ENCODE measurements around the gene AMBN. TPM values are rescaled to one million over a fixed set of nuclear protein-coding genes. Genes with fewer than 3 reads are reported as not detected.

The AMBN gene
- polyA plus RNA-seq, 3 donors, result not detected

DNA sequence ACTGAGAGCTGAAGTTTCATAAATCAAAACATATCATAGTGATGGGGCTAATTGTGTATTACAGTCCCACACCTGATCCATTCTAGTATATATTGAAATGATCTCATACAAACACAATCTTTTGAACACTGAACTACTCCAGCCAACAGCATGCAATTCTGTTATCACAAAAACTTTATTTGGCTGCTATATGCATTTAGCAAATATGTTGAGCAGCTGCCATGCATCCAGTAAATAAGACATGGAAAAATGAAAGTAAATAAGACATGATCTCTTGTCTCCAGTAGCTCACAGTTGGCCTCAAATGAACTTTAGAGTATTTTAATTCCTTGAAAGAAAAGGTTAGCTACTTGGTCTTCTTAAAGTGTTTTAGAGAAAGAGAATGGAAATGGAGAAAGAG is 2.1 kb downstream of the AMBN start:
- Mint-ChIP-seq H3K36me3 (no peaks in the 10 kb centered on the region), H3K9me3 (no peaks in the 10 kb centered on the region), H3K27me3 (ENCODE audit: low read depth in 3 of 3) (peaks cover 0 to 6% (median 2%) of the 10 kb centered on the region in 3 donors), H3K4me1 (no peaks in the 10 kb centered on the region), H3K27ac (no peak overlapping the region), H3K4me3 (no peak overlapping the region)
- Histone ChIP-seq H3K79me2 (ENCODE audit: insufficient read depth, low read length) (no peaks in the 10 kb centered on the region), H3K27me3 (ENCODE audit: control insufficient read depth in 2 of 2, insufficient read depth in 2 of 2, low read length in 2 of 2) (no peaks in the 10 kb centered on the region), H3K9ac (ENCODE audit: insufficient read depth, low read length, poor library complexity, severe bottlenecking) (no peak overlapping the region), H3K36me3 (replicated peaks in 1 of 2; ENCODE audit: control insufficient read depth in 1 of 2, insufficient read depth in 2 of 2, low read length in 2 of 2) (no peaks in the 10 kb centered on the region), H3K9me3 (replicated peaks in 1 of 2; ENCODE audit: control insufficient read depth in 1 of 2, insufficient read depth in 1 of 2, low read length in 2 of 2) (no peaks in the 10 kb centered on the region), H3K4me3 (replicated peaks in 1 of 3; ENCODE audit: low read depth in 2 of 3, low read length in 3 of 3) (no peak overlapping the region), H3K4me2 (replicated peaks; ENCODE audit: extremely low read depth, low read length, poor library complexity, severe bottlenecking) (no peak overlapping the region), H2AFZ (ENCODE audit: insufficient read depth, low read depth, low read length, poor library complexity, severe bottlenecking) (no peak overlapping the region), H3K4me1 (ENCODE audit: control insufficient read depth in 1 of 2, insufficient read depth in 2 of 2, low read length in 2 of 2) (no peaks in the 10 kb centered on the region), H3K27ac (ENCODE audit: low read depth in 1 of 2, low read length in 2 of 2) (no peak overlapping the region), H4K20me1 (ENCODE audit: insufficient read depth, low read length) (no peaks in the 10 kb centered on the region)
- TF ChIP-seq CTCF (IDR thresholded peaks at IDR 0.05), result no peak
- intact Hi-C loops (cut with micrococcal nuclease), result no loop called here
- DNase-seq, result no peak

DNA sequence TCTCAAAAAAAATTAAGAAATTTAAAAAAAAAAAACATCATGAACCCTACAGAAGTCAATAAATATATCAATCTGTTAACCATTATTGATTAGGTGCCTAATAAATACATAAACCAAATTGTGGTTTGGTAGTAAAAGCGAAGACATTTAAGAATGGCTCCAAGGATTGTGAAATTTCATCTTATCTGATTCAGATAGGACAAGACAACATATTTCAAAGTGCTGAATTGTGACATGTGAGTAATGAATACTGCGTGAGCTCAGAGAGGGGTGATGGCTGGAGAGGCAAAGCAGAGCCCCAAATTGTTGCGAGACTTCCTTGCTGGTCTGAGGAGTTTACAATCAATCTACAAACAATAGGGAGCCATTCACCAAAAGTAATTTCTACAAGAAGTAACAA is 8.2 kb downstream of the AMBN start:
- Mint-ChIP-seq H3K27me3 (ENCODE audit: low read depth in 3 of 3) (peaks cover 2 to 6% (median 5%) of the 10 kb centered on the region in 3 donors), H3K27ac (no peak overlapping the region), H3K36me3 (no peaks in the 10 kb centered on the region), H3K4me3 (no peak overlapping the region), H3K9me3 (no peaks in the 10 kb centered on the region), H3K4me1 (no peaks in the 10 kb centered on the region)
- H3K27me3 ChIP-seq (ENCODE audit: control insufficient read depth in 2 of 2, insufficient read depth in 2 of 2, low read length in 2 of 2), result no peaks in the 10 kb centered on the region
- intact Hi-C loops (cut with micrococcal nuclease), result no loop called here
- WGBS (ENCODE audit: insufficient coverage), result 80% methylated on average over 1 of the region's 3 CpGs
- H3K27ac ChIP-seq (ENCODE audit: low read depth in 1 of 2, low read length in 2 of 2), result no peak overlapping the region
- no peaks in the 10 kb centered on the region for H4K20me1 ChIP-seq (ENCODE audit: insufficient read depth, low read length)
- DNase-seq, result no peak
- no peaks in the 10 kb centered on the region for H3K4me1 ChIP-seq (ENCODE audit: control insufficient read depth in 1 of 2, insufficient read depth in 2 of 2, low read length in 2 of 2)
- H3K4me3 ChIP-seq (replicated peaks in 1 of 3; ENCODE audit: low read depth in 2 of 3, low read length in 3 of 3), result no peak overlapping the region
- no peak for TF ChIP-seq CTCF (IDR thresholded peaks at IDR 0.05)
- no peak overlapping the region for H2AFZ ChIP-seq (ENCODE audit: insufficient read depth, low read depth, low read length, poor library complexity, severe bottlenecking)
- H3K9me3 ChIP-seq (replicated peaks in 1 of 2; ENCODE audit: control insufficient read depth in 1 of 2, insufficient read depth in 1 of 2, low read length in 2 of 2), result no peaks in the 10 kb centered on the region
- H3K36me3 ChIP-seq (replicated peaks in 1 of 2; ENCODE audit: control insufficient read depth in 1 of 2, insufficient read depth in 2 of 2, low read length in 2 of 2), result no peaks in the 10 kb centered on the region
- H3K9ac ChIP-seq (ENCODE audit: insufficient read depth, low read length, poor library complexity, severe bottlenecking), result no peak overlapping the region
- H3K4me2 ChIP-seq (replicated peaks; ENCODE audit: extremely low read depth, low read length, poor library complexity, severe bottlenecking), result no peak overlapping the region
- no peaks in the 10 kb centered on the region for H3K79me2 ChIP-seq (ENCODE audit: insufficient read depth, low read length)

Measured in CD14-positive monocyte (primary cell).